OCI-LY3 (cell line): Measurements from ENCODE around the gene ZNF407.

Experiments
- CTCF ChIP-seq: fragments of 200-600, 300-600 bp; sonication (generic); IDR thresholded peaks from 2 replicates; pipeline ENCODE4 v1.5.1; 2014; ENCODE audit warnings: antibody characterized with exemption, low read length, low read depth
- EZH2phosphoT487 ChIP-seq: fragments of 200-600 bp; shearing (Covaris generic); IDR thresholded peaks from 2 replicates; pipeline ENCODE4 v1.6.1; 2018; ENCODE audit warnings: antibody characterized with exemption, mixed run types, low read depth

GRCh38 chr18:75048776-75049454 is 451.2 kb downstream of the ZNF407 start:
- TF ChIP-seq CTCF: no peak
- no peak for TF ChIP-seq EZH2phosphoT487
